GM12878 (cell line): ENCODE measurements around the gene PRRX2.

Experiments used
- CEBPB ChIP-seq, 2 experiments: fragments of 150-350 bp in 1 of 2; IDR thresholded peaks; 2 replicates each; pipeline ENCODE4 v1.6.1; 2012 to 2014; ENCODE audit warnings: low read depth in 2 of 2, low read length in 2 of 2, borderline replicate concordance in 1 of 2, inconsistent platforms in 1 of 2
- FOXM1 ChIP-seq: IDR thresholded peaks from 2 replicates; pipeline ENCODE4 v1.6.1; 2012; ENCODE audit warnings: low read depth, mild to moderate bottlenecking, inconsistent platforms, low read length, moderate library complexity
- HCFC1 ChIP-seq: fragments of 150-350 bp; IDR thresholded peaks from 2 replicates; pipeline ENCODE4 v1.6.1; 2014; ENCODE audit warnings: low read length
- MTA2 ChIP-seq: fragments of 450-650 bp; IDR thresholded peaks from 2 replicates; pipeline ENCODE4 v1.6.1; 2016; ENCODE audit warnings: low read depth, mild to moderate bottlenecking, moderate library complexity
- MYC ChIP-seq: IDR thresholded peaks from 2 replicates; pipeline ENCODE4 v1.6.1; 2011; ENCODE audit warnings: mild to moderate bottlenecking, low read length, moderate library complexity, inconsistent platforms; ENCODE audit not compliant: insufficient read depth, insufficient replicate concordance, insufficient read length, severe bottlenecking
- POLR2A ChIP-seq: IDR thresholded peaks from 2 replicates; pipeline ENCODE4 v1.6.1; 2011; ENCODE audit warnings: low read depth, mild to moderate bottlenecking, low read length
- POLR2AphosphoS5 ChIP-seq: IDR thresholded peaks from 2 replicates; pipeline ENCODE4 v1.6.1; 2011; ENCODE audit warnings: mild to moderate bottlenecking, low read length, inconsistent platforms
- SUZ12 ChIP-seq: fragments of 200-600 bp; sonication (generic); IDR thresholded peaks from one replicate; pipeline ENCODE4 v1.6.1; 2018; ENCODE audit warnings: antibody characterized with exemption, mild to moderate bottlenecking; ENCODE audit not compliant: unreplicated experiment
- TAF1 ChIP-seq: IDR thresholded peaks from 2 replicates; pipeline ENCODE4 v1.6.1; 2011; ENCODE audit warnings: mild to moderate bottlenecking, low read depth, low read length, borderline replicate concordance
- TF ChIP-seq, protein P1 (sequence below), 3 experiments: IDR thresholded peaks in 2 of 3; conservative IDR thresholded peaks in 1 of 3; 2 replicates each; pipeline ENCODE4 v1.5.1; 2011; ENCODE audit warnings: low read depth in 3 of 3, low read length in 3 of 3, mild to moderate bottlenecking in 3 of 3, control low read depth in 2 of 3, moderate library complexity in 2 of 3, inconsistent platforms in 1 of 3, mixed read lengths in 1 of 3; ENCODE audit not compliant: control insufficient read depth in 2 of 3, insufficient read depth in 1 of 3; ENCODE audit errors: extremely low read depth in 1 of 3
- TF ChIP-seq, protein P2 (sequence below): fragments of 450-650 bp; IDR thresholded peaks from 2 replicates; pipeline ENCODE4 v1.6.1; 2016; ENCODE audit warnings: mild to moderate bottlenecking
- TF ChIP-seq, protein P3 (sequence below): fragments of 450-650 bp; IDR thresholded peaks from 2 replicates; pipeline ENCODE4 v1.6.1; 2017; ENCODE audit warnings: antibody characterized with exemption, mild to moderate bottlenecking, moderate library complexity

DNA sequence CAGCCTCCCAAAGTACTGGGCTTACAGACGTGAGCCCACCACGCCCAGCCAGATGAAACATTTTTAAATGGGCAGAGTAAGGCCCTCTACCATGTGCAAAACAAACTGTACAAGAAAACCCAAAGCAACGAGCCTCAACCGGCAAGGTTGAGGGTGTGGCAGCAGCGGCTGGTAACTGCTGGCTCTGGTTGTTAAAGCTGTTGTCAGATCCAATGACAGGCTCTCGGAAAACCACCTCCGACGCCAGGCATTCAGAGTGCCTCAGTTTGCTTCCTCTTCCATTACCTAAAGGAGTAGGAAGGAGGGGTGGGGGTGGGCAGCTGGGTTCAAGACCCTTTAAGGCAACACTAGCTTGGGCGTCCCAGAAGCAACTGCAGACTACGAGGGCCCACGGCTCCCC is 21.1 kb upstream of the PRRX2 start:
- TF ChIP-seq MYC, result no peak
- TF ChIP-seq FOXM1, result no peak
- TF ChIP-seq CEBPB (IDR thresholded peaks at IDR 0.05; ENCODE audit: borderline replicate concordance in 1 of 2, low read depth in 2 of 2, low read length in 2 of 2), result no peak
- TF ChIP-seq, protein P1, sequence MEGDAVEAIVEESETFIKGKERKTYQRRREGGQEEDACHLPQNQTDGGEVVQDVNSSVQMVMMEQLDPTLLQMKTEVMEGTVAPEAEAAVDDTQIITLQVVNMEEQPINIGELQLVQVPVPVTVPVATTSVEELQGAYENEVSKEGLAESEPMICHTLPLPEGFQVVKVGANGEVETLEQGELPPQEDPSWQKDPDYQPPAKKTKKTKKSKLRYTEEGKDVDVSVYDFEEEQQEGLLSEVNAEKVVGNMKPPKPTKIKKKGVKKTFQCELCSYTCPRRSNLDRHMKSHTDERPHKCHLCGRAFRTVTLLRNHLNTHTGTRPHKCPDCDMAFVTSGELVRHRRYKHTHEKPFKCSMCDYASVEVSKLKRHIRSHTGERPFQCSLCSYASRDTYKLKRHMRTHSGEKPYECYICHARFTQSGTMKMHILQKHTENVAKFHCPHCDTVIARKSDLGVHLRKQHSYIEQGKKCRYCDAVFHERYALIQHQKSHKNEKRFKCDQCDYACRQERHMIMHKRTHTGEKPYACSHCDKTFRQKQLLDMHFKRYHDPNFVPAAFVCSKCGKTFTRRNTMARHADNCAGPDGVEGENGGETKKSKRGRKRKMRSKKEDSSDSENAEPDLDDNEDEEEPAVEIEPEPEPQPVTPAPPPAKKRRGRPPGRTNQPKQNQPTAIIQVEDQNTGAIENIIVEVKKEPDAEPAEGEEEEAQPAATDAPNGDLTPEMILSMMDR (IDR thresholded peaks at IDR 0.05 in 2 of 3, conservative IDR thresholded peaks at IDR 0.05 in 1 of 3; ENCODE audit: control insufficient read depth in 2 of 3, extremely low read depth in 1 of 3, insufficient read depth in 1 of 3, low read depth in 3 of 3, low read length in 3 of 3), result no peak
- TF ChIP-seq POLR2AphosphoS5, result no peak
- TF ChIP-seq HCFC1, result no peak
- no peak for TF ChIP-seq POLR2A
- TF ChIP-seq, protein P2, sequence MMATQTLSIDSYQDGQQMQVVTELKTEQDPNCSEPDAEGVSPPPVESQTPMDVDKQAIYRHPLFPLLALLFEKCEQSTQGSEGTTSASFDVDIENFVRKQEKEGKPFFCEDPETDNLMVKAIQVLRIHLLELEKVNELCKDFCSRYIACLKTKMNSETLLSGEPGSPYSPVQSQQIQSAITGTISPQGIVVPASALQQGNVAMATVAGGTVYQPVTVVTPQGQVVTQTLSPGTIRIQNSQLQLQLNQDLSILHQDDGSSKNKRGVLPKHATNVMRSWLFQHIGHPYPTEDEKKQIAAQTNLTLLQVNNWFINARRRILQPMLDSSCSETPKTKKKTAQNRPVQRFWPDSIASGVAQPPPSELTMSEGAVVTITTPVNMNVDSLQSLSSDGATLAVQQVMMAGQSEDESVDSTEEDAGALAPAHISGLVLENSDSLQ, result no peak
- no peak for TF ChIP-seq TAF1
- no peak for TF ChIP-seq MTA2
- TF ChIP-seq SUZ12, result no peak
- TF ChIP-seq, protein P3, sequence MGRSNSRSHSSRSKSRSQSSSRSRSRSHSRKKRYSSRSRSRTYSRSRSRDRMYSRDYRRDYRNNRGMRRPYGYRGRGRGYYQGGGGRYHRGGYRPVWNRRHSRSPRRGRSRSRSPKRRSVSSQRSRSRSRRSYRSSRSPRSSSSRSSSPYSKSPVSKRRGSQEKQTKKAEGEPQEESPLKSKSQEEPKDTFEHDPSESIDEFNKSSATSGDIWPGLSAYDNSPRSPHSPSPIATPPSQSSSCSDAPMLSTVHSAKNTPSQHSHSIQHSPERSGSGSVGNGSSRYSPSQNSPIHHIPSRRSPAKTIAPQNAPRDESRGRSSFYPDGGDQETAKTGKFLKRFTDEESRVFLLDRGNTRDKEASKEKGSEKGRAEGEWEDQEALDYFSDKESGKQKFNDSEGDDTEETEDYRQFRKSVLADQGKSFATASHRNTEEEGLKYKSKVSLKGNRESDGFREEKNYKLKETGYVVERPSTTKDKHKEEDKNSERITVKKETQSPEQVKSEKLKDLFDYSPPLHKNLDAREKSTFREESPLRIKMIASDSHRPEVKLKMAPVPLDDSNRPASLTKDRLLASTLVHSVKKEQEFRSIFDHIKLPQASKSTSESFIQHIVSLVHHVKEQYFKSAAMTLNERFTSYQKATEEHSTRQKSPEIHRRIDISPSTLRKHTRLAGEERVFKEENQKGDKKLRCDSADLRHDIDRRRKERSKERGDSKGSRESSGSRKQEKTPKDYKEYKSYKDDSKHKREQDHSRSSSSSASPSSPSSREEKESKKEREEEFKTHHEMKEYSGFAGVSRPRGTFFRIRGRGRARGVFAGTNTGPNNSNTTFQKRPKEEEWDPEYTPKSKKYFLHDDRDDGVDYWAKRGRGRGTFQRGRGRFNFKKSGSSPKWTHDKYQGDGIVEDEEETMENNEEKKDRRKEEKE, result no peak
